GM23338 (cell line): ENCODE results near the gene DNAAF3. TPM values are rescaled to one million over a fixed set of nuclear protein-coding genes. Genes with fewer than 3 reads are reported as not detected.
A peak's percentile ranks its signal among the peaks of the same experiment; 100 is the strongest.

ENCODE experiments used
- ATAC-seq: fragments of 200-7000 bp; cut with Tn5 transposase; 3 replicates; pipeline ENCODE4 v1.9.1; 2020
- DNase-seq: peaks from one replicate; pipeline ENCODE4 v3.0.0-alpha.2; 2015; ENCODE audit warnings: low spot score
- H2AFZ ChIP-seq: fragments of 200-600 bp; sonication (generic); 2 replicates; pipeline ENCODE4 v1.8.0; 2016; ENCODE audit warnings: antibody characterized with exemption, mild to moderate bottlenecking, moderate library complexity
- H3F3A ChIP-seq: fragments of 200-600 bp; sonication (generic); replicated peaks from 2 replicates; pipeline ENCODE4 v1.8.0; 2017; ENCODE audit warnings: antibody characterized with exemption, mixed run types, low read depth
- H3K27ac ChIP-seq: fragments of 200-600 bp; sonication (generic); 2 replicates; pipeline ENCODE4 v1.6.1; 2016; ENCODE audit warnings: low read depth
- H3K27me3 ChIP-seq: fragments of 200-600 bp; sonication (generic); 2 replicates; pipeline ENCODE4 v1.8.0; 2016; ENCODE audit warnings: mild to moderate bottlenecking, mixed run types, moderate library complexity; ENCODE audit not compliant: insufficient read depth
- H3K36me3 ChIP-seq: fragments of 200-600 bp; sonication (generic); 2 replicates; pipeline ENCODE4 v1.8.0; 2016; ENCODE audit warnings: mild to moderate bottlenecking; ENCODE audit not compliant: insufficient read depth
- H3K4me1 ChIP-seq: fragments of 200-600 bp; sonication (generic); 2 replicates; pipeline ENCODE4 v1.8.0; 2016; ENCODE audit warnings: mild to moderate bottlenecking, moderate library complexity; ENCODE audit not compliant: insufficient read depth
- H3K4me2 ChIP-seq: fragments of 200-600 bp; sonication (generic); 2 replicates; pipeline ENCODE4 v1.7.1; 2017; ENCODE audit warnings: mixed run types
- H3K4me3 ChIP-seq: fragments of 200-600 bp; sonication (generic); 2 replicates; pipeline ENCODE4 v1.6.1; 2016; ENCODE audit warnings: mixed run types
- H3K79me2 ChIP-seq: fragments of 200-600 bp; sonication (generic); replicated peaks from 2 replicates; pipeline ENCODE4 v1.8.0; 2017; ENCODE audit warnings: mild to moderate bottlenecking; ENCODE audit not compliant: insufficient read depth
- H3K9me2 ChIP-seq: fragments of 200-600 bp; sonication (generic); 2 replicates; pipeline ENCODE4 v1.8.0; 2017; ENCODE audit not compliant: insufficient read depth
- H4K20me1 ChIP-seq: fragments of 200-600 bp; sonication (generic); replicated peaks from 2 replicates; pipeline ENCODE4 v1.8.0; 2017; ENCODE audit warnings: mild to moderate bottlenecking; ENCODE audit not compliant: insufficient read depth
- H3K27ac Mint-ChIP-seq: 2 replicates; pipeline ENCODE4 v1.8.0; 2020; ENCODE audit warnings: inconsistent platforms, mild to moderate bottlenecking, moderate library complexity, mixed read lengths
- H3K27me3 Mint-ChIP-seq: 3 replicates; pipeline ENCODE4 v1.8.0; 2022; ENCODE audit warnings: low read depth, mild to moderate bottlenecking, moderate library complexity, mixed read lengths, inconsistent platforms; ENCODE audit not compliant: insufficient read depth, poor library complexity
- H3K36me3 Mint-ChIP-seq: 3 replicates; pipeline ENCODE4 v1.8.0; 2021; ENCODE audit warnings: low read depth, mild to moderate bottlenecking, inconsistent platforms, moderate library complexity, mixed read lengths
- H3K4me1 Mint-ChIP-seq: 3 replicates; pipeline ENCODE4 v1.8.0; 2020; ENCODE audit warnings: mild to moderate bottlenecking, inconsistent platforms, mixed read lengths
- H3K4me3 Mint-ChIP-seq: 3 replicates; pipeline ENCODE4 v1.8.0; 2021; ENCODE audit warnings: moderate library complexity, mild to moderate bottlenecking, inconsistent platforms, mixed read lengths
- H3K9me3 Mint-ChIP-seq: 3 replicates; pipeline ENCODE4 v1.8.0; 2020; ENCODE audit warnings: moderate library complexity, mild to moderate bottlenecking, inconsistent platforms, mixed read lengths
- CREB1 ChIP-seq: fragments of 250-450 bp; sonication (Bioruptor Pico); IDR thresholded peaks from 2 replicates; pipeline ENCODE4 v1.5.0; 2020; ENCODE audit warnings: low read depth, mild to moderate bottlenecking, moderate library complexity
- EZH2 ChIP-seq: fragments of 200-600 bp; sonication (generic); IDR thresholded peaks from one replicate; pipeline ENCODE4 v1.8.0; 2017; ENCODE audit warnings: antibody characterized with exemption, mild to moderate bottlenecking, low read depth; ENCODE audit not compliant: unreplicated experiment
- EZH2phosphoT487 ChIP-seq: fragments of 200-600 bp; sonication (generic); IDR thresholded peaks from one replicate; pipeline ENCODE4 v1.8.1; 2018; ENCODE audit warnings: antibody characterized with exemption; ENCODE audit not compliant: unreplicated experiment
- JUNB ChIP-seq: IDR thresholded peaks from one replicate; pipeline ENCODE4 v1.6.1; 2016; ENCODE audit warnings: antibody characterized with exemption; ENCODE audit not compliant: unreplicated experiment
- NANOG ChIP-seq: IDR thresholded peaks from 2 replicates; pipeline ENCODE4 v1.6.1; 2016; ENCODE audit warnings: antibody characterized with exemption, borderline replicate concordance
- POLR2AphosphoS5 ChIP-seq: IDR thresholded peaks from 2 replicates; pipeline ENCODE4 v1.6.1; 2016; ENCODE audit warnings: antibody characterized with exemption, low read depth
- STAT1 ChIP-seq: IDR thresholded peaks from one replicate; pipeline ENCODE4 v1.6.1; 2016; ENCODE audit warnings: antibody characterized with exemption; ENCODE audit not compliant: unreplicated experiment
- ZNF114 ChIP-seq: fragments of 250-450 bp; sonication (Bioruptor Pico); IDR thresholded peaks from 2 replicates; pipeline ENCODE4 v1.5.0; 2020; ENCODE audit warnings: mild to moderate bottlenecking, moderate library complexity
- ZNF331 ChIP-seq: fragments of 250-450 bp; sonication (Bioruptor Pico); IDR thresholded peaks from 2 replicates; pipeline ENCODE4 v1.5.0; 2020; ENCODE audit warnings: low read depth, mild to moderate bottlenecking, moderate library complexity
- polyA plus RNA-seq: library from polyadenylated mRNA; unstranded; fragments of >200 nt; fragmentation: Nextera tagmentation; extraction: Ambion mirVana; gene quantifications from 2 replicates; pipeline ENCODE4 v1.2.1, GENCODE V29; 2016
- total RNA-seq: library from RNA; depleted of rRNA; stranded (reverse); fragments of >200 nt; shearing (Covaris generic); gene quantifications from 2 replicates; pipeline ENCODE4 v1.2.3, GENCODE V29; 2014
- TF ChIP-seq, protein P1 (sequence below): IDR thresholded peaks from one replicate; pipeline ENCODE4 v1.6.1; 2018; ENCODE audit warnings: antibody characterized with exemption; ENCODE audit not compliant: unreplicated experiment
- TF ChIP-seq, protein P2 (sequence below): fragments of 250-450 bp; sonication (Bioruptor Pico); IDR thresholded peaks from 2 replicates; pipeline ENCODE4 v1.5.0; 2020; ENCODE audit warnings: mild to moderate bottlenecking, moderate library complexity
- TF ChIP-seq, protein P3 (sequence below), 2 experiments: fragments of 200-600 bp in 1 of 2; sonication (generic) in 1 of 2; conservative IDR thresholded peaks; 2 replicates each; pipeline versions ENCODE4 v1.5.1 to v1.6.1; 2016 to 2017; ENCODE audit warnings: antibody characterized with exemption in 2 of 2, low read depth in 2 of 2, mild to moderate bottlenecking in 2 of 2, moderate library complexity in 1 of 2
- TF ChIP-seq, protein P4 (sequence below): IDR thresholded peaks from 2 replicates; pipeline ENCODE4 v1.6.1; 2016; ENCODE audit warnings: antibody characterized with exemption

Gene DNAAF3
- total and polyA plus RNA-seq, 2 experiments from 2014 or later: 8.5 to 9.0 TPM

DNA sequence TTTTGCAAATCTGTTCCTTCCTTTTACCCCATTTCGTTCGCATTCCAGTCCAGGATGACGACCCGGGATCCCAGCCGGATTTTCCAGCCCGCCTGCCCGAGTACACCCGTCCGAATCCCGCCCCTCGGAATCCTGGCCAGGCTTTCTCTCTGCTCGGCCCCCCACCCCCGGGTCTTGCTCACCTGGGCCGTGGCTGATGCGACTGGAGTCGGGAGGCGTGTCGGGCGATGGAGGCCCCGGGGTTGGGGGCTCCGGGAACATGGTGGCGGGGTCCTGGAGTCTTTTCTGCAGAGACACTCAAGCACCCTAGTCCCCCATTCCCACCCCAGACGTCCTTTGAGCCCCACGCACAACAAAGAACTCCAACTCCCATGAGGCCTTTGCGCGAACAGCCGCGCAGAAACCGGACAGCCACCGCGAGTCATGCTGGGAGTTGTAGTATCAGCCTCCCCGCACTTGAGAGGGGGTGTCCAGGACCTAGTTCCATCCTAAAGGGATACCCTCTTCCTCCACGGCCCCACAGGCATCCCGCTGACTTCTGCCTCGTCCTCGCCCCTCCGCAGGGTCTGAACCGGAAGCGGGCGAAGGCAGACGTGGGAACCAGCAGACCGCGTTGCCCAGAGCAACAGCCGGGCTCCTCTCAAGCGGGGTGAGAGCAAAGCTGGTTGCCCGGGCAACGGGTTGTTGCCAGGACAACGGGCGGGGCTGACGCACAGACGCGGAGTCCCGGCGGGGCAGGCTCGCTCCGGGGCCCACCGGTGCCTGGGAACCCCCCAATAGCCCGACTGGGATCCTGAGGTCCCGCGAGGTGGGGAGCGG lies 12.6 kb upstream of the DNAAF3 start:
- Histone ChIP-seq H4K20me1 (no peaks in the 10 kb centered on the region), H2AFZ (peak overlapping the region; percentile 94), H3K9me2 (0 out of 2 replicates have a peak, but pooled peaks cover 3% of the 10 kb centered on the region), H3K4me1 (peaks cover 3% of the 10 kb centered on the region; the same call in 1 of the 2 replicates), H3F3A (peaks cover 10% of the 10 kb centered on the region; the same call in 1 of the 2 replicates), H3K4me2 (peak overlapping the region; percentile 89), H3K27me3 (peaks cover 55% of the 10 kb centered on the region), H3K79me2 (no peaks in the 10 kb centered on the region), H3K27ac (no peak overlapping the region), H3K36me3 (no peaks in the 10 kb centered on the region), H3K4me3 (peak overlapping the region; percentile 86)
- H3K27ac Mint-ChIP-seq: peak overlapping the region; percentile 86; the same call in 1 of the 2 replicates
- TF ChIP-seq CREB1 (CRISPR knock-in tag) (peak; percentile 78), ZNF114 (CRISPR knock-in tag) (no peak), NANOG (no peak), STAT1 (no peak), JUNB (no peak), POLR2AphosphoS5 (no peak), EZH2phosphoT487 (no peak), ZNF331 (no peak), EZH2 (no peak)
- TF ChIP-seq, protein P1, sequence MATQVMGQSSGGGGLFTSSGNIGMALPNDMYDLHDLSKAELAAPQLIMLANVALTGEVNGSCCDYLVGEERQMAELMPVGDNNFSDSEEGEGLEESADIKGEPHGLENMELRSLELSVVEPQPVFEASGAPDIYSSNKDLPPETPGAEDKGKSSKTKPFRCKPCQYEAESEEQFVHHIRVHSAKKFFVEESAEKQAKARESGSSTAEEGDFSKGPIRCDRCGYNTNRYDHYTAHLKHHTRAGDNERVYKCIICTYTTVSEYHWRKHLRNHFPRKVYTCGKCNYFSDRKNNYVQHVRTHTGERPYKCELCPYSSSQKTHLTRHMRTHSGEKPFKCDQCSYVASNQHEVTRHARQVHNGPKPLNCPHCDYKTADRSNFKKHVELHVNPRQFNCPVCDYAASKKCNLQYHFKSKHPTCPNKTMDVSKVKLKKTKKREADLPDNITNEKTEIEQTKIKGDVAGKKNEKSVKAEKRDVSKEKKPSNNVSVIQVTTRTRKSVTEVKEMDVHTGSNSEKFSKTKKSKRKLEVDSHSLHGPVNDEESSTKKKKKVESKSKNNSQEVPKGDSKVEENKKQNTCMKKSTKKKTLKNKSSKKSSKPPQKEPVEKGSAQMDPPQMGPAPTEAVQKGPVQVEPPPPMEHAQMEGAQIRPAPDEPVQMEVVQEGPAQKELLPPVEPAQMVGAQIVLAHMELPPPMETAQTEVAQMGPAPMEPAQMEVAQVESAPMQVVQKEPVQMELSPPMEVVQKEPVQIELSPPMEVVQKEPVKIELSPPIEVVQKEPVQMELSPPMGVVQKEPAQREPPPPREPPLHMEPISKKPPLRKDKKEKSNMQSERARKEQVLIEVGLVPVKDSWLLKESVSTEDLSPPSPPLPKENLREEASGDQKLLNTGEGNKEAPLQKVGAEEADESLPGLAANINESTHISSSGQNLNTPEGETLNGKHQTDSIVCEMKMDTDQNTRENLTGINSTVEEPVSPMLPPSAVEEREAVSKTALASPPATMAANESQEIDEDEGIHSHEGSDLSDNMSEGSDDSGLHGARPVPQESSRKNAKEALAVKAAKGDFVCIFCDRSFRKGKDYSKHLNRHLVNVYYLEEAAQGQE: peak; percentile 8
- TF ChIP-seq, protein P2, sequence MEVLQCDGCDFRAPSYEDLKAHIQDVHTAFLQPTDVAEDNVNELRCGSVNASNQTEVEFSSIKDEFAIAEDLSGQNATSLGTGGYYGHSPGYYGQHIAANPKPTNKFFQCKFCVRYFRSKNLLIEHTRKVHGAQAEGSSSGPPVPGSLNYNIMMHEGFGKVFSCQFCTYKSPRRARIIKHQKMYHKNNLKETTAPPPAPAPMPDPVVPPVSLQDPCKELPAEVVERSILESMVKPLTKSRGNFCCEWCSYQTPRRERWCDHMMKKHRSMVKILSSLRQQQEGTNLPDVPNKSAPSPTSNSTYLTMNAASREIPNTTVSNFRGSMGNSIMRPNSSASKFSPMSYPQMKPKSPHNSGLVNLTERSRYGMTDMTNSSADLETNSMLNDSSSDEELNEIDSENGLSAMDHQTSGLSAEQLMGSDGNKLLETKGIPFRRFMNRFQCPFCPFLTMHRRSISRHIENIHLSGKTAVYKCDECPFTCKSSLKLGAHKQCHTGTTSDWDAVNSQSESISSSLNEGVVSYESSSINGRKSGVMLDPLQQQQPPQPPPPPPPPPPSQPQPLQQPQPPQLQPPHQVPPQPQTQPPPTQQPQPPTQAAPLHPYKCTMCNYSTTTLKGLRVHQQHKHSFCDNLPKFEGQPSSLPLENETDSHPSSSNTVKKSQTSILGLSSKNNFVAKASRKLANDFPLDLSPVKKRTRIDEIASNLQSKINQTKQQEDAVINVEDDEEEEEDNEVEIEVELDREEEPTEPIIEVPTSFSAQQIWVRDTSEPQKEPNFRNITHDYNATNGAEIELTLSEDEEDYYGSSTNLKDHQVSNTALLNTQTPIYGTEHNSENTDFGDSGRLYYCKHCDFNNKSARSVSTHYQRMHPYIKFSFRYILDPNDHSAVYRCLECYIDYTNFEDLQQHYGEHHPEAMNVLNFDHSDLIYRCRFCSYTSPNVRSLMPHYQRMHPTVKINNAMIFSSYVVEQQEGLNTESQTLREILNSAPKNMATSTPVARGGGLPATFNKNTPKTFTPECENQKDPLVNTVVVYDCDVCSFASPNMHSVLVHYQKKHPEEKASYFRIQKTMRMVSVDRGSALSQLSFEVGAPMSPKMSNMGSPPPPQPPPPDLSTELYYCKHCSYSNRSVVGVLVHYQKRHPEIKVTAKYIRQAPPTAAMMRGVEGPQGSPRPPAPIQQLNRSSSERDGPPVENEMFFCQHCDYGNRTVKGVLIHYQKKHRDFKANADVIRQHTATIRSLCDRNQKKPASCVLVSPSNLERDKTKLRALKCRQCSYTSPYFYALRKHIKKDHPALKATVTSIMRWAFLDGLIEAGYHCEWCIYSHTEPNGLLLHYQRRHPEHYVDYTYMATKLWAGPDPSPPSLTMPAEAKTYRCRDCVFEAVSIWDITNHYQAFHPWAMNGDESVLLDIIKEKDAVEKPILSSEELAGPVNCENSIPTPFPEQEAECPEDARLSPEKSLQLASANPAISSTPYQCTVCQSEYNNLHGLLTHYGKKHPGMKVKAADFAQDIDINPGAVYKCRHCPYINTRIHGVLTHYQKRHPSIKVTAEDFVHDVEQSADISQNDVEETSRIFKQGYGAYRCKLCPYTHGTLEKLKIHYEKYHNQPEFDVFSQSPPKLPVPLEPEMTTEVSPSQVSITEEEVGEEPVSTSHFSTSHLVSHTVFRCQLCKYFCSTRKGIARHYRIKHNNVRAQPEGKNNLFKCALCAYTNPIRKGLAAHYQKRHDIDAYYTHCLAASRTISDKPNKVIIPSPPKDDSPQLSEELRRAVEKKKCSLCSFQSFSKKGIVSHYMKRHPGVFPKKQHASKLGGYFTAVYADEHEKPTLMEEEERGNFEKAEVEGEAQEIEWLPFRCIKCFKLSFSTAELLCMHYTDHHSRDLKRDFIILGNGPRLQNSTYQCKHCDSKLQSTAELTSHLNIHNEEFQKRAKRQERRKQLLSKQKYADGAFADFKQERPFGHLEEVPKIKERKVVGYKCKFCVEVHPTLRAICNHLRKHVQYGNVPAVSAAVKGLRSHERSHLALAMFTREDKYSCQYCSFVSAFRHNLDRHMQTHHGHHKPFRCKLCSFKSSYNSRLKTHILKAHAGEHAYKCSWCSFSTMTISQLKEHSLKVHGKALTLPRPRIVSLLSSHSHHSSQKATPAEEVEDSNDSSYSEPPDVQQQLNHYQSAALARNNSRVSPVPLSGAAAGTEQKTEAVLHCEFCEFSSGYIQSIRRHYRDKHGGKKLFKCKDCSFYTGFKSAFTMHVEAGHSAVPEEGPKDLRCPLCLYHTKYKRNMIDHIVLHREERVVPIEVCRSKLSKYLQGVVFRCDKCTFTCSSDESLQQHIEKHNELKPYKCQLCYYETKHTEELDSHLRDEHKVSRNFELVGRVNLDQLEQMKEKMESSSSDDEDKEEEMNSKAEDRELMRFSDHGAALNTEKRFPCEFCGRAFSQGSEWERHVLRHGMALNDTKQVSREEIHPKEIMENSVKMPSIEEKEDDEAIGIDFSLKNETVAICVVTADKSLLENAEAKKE (CRISPR knock-in tag): no peak
- TF ChIP-seq, protein P3, sequence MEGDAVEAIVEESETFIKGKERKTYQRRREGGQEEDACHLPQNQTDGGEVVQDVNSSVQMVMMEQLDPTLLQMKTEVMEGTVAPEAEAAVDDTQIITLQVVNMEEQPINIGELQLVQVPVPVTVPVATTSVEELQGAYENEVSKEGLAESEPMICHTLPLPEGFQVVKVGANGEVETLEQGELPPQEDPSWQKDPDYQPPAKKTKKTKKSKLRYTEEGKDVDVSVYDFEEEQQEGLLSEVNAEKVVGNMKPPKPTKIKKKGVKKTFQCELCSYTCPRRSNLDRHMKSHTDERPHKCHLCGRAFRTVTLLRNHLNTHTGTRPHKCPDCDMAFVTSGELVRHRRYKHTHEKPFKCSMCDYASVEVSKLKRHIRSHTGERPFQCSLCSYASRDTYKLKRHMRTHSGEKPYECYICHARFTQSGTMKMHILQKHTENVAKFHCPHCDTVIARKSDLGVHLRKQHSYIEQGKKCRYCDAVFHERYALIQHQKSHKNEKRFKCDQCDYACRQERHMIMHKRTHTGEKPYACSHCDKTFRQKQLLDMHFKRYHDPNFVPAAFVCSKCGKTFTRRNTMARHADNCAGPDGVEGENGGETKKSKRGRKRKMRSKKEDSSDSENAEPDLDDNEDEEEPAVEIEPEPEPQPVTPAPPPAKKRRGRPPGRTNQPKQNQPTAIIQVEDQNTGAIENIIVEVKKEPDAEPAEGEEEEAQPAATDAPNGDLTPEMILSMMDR (conservative IDR thresholded peaks at IDR 0.05; ENCODE audit: low read depth in 2 of 2): no peak
- TF ChIP-seq, protein P4, sequence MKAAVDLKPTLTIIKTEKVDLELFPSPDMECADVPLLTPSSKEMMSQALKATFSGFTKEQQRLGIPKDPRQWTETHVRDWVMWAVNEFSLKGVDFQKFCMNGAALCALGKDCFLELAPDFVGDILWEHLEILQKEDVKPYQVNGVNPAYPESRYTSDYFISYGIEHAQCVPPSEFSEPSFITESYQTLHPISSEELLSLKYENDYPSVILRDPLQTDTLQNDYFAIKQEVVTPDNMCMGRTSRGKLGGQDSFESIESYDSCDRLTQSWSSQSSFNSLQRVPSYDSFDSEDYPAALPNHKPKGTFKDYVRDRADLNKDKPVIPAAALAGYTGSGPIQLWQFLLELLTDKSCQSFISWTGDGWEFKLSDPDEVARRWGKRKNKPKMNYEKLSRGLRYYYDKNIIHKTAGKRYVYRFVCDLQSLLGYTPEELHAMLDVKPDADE: peak; percentile 95
- peak overlapping the region; percentile 79 for H3K4me3 Mint-ChIP-seq
- peaks cover 23% of the 10 kb centered on the region for H3K4me1 Mint-ChIP-seq
- no peaks in the 10 kb centered on the region; the same call in 2 of the 3 replicates for H3K36me3 Mint-ChIP-seq
- DNase-seq: peak; percentile 96
- ATAC-seq: peak; percentile 71
- H3K9me3 Mint-ChIP-seq: peaks cover 12% of the 10 kb centered on the region
- H3K27me3 Mint-ChIP-seq: peaks cover 46% of the 10 kb centered on the region
